H4 (cell line): ENCODE data around the gene ATF6B. TPM values are rescaled to one million over a fixed set of nuclear protein-coding genes. Genes with fewer than 3 reads are reported as not detected.
"Not testable (repeated sequence)": the region's sequence is repeated elsewhere in the genome, so short reads cannot be mapped to it uniquely, and the experiment has no call there.

ENCODE experiments used
- DNase-seq: peaks from one replicate; pipeline ENCODE4 v3.0.0-alpha.2; 2015; ENCODE audit warnings: low spot score
- total RNA-seq: library from RNA; depleted of rRNA; stranded (reverse); fragments of >200 nt; shearing (Covaris generic); gene quantifications from 2 replicates; pipeline ENCODE4 v1.2.3, GENCODE V29; 2014

The ATF6B gene
- total RNA-seq, 1 experiment from 2014 or later = 17.1 TPM

GRCh38 chr6:32108094-32108627, 19.9 kb downstream of the ATF6B start:
- peak; percentile 47 for DNase-seq

- DNase-seq = no peak
These were observed 20.6 kb downstream of the ATF6B start for GRCh38 chr6:32107406-32107805.

DNA sequence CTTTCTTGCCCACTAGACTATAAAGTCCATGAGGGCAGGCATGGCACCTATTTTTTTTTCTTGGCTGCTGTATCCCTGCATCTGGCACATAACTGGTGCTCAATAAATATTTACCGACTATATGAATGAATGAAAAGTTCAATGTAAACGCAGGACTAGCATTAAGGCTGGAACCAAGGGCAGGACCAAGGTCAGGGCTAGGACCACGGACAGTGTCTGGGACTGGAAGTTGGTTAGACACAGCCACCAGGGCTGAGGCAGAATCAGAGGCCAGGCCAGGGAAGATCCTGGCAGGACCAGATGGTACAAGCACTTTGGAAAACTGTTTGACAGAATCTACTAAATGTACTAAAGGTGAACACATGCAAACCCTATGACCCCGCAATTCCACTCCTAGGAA, 22.6 kb downstream of the ATF6B start:
- DNase-seq = no peak

DNA sequence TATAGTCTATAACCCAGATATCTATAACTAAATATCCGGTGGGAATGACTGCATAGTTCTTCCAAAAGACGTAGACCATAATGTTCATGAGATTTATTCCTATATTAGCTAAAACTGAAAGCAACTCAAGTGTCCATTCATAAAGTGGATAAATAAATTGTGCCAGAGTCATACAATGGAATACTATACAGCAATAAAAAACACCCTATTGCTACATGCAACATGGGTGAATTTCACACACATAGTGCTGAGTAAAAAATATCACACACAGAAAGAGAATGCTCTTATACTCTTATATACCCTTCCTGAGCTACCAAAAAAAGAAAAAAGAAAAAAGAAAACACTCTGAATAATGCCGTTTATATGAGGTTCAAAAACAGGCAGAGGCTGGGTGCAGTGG, 25.8 kb downstream of the ATF6B start:
- DNase-seq = no peak

- DNase-seq = not testable (repeated sequence)
These were observed 27.8 kb downstream of the ATF6B start for GRCh38 chr6:32100251-32100650.

DNA sequence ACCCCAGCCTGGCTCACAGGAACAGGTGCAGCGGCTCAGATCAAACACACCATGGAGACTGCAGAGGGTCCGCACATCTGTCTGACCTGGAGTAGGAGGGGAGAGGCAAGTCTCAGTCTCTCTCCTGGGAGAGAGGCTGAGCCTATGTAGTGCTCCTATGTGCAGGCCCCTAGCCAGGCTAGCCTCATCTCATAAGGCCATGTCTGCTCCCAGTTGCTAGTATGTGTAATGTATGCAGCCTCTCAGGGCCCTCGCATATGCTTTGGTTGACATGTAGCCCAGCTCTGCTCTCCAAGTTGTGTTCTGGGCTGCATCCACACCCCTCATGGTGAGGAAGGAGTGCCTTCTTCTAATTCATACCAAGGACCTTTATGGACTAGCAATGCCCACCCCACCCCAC, 30.7 kb downstream of the ATF6B start:
- no peak for DNase-seq

DNA sequence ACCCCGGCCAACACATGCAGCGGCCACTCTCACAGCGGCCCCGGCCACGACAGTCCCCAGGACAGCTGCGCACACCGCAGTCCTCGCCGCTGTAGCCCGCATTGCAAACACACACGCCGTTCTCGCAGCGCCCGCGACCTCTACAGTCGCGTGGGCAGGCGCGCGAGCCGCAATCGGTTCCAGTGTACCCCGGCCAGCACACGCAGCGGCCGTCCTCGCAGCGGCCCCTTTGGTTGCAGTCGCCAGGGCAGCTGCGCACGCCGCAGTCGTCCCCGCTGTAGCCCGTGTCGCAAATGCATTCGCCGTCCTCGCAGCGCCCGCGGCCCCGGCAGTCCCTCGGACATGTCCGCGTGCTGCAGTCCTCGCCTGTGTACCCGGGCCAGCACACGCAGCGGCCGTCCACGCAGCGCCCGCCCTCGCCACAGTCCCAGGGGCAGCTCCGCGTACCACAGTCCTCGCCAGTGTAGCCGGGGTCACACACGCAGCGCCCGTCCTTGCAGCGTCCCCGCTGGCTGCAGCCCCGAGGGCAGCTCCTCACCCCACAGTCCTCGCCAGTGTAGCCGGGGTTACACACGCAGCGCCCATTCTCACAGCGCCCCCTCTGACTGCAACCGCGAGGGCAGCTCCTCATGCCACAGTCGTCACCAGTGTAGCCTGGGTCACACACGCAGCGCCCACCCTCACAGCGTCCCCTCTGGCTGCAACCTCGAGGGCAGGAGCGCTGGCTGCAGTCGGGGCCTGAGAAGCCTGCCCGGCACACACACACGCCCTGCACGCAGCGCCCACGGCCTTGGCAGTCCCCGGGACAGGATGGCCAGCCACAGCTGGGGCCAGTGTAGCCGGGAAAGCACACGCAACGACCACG, 31.4 kb downstream of the ATF6B start:
- DNase-seq = no peak

DNA sequence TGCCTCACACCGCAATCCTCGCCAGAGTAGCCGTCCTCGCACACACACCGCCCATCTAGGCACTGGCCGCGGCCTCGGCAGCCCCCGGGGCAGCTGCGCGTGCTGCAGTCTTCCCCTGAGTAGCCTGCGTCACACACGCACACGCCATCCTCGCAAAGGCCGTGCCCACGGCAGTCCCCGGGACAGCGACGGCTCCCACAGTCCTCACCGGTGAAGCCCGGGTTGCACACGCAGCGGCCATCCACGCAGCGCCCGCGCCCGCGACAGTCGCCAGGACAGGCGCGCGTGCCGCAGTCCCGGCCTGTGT, 32.0 kb downstream of the ATF6B start:
- DNase-seq = no peak

- DNase-seq = no peak
These were observed 32.5 kb downstream of the ATF6B start for GRCh38 chr6:32095338-32096086.

DNA sequence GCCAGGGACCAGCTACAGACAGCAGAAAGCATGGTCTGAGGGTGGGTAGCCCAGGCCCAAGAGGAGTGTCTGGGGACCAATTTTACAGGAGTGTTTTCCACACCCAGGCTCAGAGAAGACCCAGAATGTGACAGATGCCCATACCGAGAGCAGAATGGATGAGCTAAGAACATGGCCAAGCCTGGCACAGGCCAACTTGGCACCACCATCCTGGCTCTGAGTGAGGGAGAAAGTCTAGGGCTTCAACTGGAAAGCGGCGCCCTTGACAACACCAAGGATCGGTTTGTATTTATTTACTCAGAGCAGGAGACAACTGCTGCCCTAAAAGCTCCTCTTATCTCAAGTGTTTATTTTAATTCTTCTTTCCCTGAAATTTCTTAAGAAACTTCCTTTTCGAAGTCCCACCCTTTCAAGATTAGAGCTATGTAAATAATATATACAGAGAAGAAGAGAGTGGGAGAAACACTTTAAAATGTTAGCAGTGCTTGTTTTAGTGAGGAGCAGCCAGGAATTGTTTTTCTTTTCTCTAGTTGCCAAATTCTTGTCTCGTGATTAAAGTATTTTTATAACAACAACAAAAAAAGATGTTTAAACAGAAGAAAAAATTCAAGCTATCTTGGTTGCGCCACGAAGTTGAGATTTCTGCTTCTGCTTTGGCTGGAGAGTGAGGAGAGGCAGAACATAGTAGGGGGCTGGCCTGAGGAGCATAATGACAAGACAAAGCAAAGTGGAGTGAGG, 35.1 kb downstream of the ATF6B start:
- DNase-seq = peak; percentile 55

DNA sequence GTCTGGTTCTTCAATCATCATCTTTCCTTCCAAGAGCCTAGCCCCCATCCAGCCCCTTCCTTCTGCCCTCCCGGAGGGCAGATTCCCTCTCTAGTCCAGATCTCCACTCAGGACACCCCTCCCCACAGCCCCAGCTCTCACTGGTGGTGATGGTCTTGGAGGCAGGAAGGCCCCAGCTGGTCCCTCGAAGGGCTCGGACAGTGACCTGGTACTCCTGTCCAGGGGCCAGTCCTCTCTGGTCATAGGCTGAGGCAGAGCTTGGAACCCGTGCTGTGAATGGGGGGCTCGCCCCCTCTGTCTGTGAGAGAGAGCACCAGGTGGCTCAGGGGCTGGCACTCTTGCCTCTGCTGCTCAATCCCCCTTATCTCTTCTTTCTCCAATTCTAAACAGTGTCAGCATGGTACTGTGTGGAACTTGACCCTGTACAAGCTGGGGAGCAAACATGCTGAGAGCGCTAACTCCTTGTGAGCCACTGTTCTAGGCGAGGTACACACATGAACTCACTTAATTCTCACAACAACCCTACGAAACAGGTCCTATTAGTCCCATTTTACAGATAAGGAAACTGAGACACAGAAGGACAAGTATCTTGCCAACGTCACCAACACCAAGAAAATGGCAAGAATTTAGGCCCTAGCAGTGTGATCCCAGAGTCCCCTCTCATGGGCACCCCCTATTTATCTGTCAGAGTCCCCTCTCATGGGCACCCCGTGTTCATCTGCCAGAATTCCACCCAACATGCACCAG, 38.8 kb downstream of the ATF6B start:
- DNase-seq = no peak

GRCh38 chr6:32088487-32089049, 39.5 kb downstream of the ATF6B start:
- DNase-seq = no peak

GRCh38 chr6:32087574-32088486, 40.2 kb downstream of the ATF6B start:
- DNase-seq = no peak

DNA sequence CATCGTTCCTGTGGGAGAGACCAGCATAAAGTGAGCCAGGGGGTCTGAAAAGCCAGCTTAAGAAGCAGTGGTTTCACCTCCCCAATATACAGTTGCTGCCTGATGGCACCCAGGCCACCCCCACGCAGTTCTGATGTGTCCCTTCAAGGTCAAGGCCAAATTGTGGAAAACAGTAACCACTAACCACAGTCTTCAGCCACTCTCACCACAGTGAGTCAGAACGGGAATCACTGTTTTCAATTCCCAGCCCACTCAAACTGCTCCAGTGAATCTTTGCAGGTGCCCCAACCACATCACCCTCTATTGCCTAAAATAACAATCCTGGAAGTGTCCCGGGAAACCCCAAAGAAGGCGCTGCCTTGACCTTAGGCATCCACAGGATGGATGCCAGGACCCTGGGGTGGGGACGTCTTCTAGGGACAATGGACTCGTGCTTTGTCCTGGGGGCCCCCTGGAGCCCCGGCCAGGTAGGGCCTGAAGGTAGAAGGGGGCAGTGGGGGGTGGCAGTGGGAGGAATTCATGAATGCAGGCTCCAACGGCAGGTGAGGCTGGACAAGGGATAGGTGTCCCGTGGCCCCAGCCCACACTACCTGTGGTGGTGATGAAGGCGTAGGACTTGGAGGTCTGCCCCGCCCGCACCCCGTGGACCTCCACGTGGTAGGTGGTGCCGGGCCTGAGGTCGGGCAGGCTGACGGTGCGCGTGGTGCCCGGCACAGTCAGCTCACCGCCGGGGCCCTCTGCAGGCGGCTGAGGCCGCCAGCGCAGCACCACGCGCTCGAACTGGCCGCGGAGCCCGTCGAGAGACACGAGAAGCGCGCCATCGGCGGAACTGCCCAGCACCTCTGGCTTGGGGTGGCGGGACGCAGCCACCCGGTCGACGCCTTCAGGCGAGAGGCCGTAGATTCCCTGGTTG, 41.1 kb downstream of the ATF6B start:
- DNase-seq = peak; percentile 58

DNA sequence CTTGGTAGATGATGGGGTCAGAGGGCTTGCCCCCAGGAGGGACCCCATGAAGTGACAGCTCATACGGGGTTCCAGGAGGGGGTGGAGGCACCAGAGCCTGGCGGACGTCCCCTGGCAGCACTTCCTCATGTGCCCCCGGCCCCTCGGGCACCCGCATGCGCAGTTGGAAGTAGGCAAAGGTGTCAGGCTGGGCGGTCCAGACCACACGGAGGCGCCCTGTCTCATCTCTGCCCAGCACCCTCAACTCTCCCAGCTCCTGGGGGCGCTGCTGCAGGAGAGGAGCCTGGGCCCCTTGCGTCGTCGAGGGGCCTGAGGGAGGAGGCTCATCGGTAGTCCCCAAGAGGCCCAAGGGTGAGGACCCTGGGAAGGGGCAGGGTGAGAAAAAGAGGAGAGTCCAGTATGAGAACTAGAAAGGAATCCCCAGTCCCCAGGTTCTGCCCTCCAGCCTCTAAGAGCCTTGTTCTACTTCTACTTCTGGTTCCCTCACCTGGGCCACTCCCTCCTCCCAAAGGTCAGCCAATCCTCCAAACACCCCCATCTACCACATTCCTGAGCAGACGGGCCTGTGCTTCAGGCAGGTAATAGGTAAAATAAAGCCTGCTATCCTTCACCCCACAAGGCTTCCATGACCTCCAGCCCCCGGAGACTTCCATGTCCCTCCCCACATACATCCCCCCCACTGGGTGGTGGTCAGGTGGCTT, 42.1 kb downstream of the ATF6B start:
- DNase-seq = no peak

- DNase-seq = no peak
These were observed 43.3 kb downstream of the ATF6B start for GRCh38 chr6:32084780-32085179.

- no peak for DNase-seq
These were observed 44.0 kb downstream of the ATF6B start for GRCh38 chr6:32083812-32084768.
